AG20443 (cell line): ENCODE data around the gene GSN.

Source experiments
- DNase-seq: peaks from one replicate; pipeline ENCODE4 v3.0.0; 2012; ENCODE audit warnings: low spot score, mixed read lengths

Gene GSN

DNA sequence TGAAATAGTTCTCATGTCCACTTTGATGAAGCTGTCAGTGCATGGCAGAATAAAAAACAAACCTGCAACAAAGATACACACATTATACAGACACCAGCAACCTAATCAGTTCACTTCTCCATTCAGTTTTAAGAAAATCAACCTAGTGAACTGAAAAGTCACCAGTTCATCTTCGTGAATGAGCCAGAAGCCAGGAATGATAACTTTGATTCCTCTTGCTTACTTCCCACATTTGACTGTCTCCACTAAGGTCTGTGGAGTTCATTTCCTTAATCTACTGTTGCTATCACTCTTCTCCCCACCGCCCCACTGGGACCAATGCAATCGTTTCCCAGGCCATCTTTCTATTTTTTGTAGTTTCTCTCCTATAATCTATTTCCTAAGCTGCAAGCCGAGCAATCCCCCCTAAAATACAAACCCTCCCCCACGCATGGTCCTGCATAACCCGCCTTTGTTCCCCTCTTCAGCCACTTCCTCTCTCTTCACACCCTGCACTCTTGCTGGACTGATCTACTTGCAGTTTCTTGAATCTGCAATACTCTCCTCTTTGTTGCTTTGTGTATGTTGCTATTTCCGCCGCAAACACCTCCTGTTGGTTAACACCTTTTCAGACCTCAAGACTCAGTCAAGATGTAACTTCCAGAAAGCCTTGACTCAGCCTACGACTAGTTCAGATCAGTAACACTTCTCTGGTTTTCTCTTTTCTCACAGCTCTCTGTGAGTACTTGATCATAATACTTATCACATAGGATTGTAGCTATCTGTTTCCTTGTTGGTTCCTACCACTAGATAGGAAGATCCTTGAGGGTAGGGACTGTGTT is 85.5 kb downstream of the GSN start:
- no peak for DNase-seq

GRCh38 chr9:121354141-121354540 is 86.2 kb downstream of the GSN start:
- DNase-seq: no peak

DNA sequence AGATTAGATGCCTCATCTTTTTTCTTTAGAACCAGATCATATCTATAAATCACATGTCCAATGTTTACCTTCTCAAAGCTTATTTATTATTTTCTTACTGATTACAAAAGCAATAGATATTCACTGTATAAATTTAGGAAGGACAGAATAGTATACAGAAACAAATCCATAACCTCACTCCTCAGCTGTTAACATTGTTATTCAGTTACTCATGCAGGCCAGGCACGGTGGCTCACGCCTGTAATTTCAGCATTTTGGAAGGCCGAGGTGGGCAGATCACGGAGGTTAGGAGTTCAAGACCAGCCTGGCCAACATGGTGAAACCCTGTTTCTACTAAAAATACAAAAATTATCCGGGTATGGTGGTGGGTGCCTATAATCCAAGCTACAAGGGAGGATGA is 86.8 kb downstream of the GSN start:
- DNase-seq: no peak

DNA sequence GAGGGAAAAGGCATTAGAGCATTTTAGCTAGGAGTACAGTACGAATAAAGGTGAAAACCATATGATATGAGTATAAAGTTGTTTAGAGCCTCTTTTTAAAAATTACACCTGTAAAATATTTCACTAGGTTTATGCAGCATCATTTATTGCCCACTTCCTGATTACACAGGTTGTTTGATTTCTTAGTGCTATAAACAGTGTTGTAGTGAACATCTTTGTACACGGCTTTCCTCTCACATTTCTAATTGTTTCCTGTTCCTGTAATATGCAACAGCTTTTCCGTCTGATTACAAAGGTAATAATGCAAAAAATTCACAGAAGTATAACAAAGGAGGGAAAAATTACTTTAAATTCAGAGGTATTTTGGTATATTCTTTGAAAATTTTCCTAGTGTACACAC is 89.0 kb downstream of the GSN start:
- DNase-seq: no peak

DNA sequence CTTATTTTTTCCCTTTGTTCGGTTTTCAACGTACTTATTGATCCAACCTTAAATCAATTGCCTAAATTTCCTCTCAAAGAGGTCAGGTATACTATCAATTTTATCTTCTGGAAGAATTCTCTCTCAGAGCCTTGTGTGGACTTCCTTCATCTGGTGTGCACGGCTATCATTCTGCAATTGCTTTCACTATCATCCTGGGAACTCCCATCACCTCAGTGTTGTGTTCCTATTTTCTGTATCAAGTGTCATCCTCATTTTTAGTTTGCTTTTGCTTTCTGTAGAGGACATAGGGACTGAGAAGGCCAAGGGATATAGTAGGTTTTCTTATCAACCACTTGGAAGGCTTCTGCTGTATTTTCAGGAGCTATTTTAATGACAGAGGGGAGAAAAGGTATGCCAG is 90.8 kb downstream of the GSN start:
- DNase-seq: no peak

- no peak for DNase-seq
These were observed 91.7 kb downstream of the GSN start for GRCh38 chr9:121359351-121360294.

DNA sequence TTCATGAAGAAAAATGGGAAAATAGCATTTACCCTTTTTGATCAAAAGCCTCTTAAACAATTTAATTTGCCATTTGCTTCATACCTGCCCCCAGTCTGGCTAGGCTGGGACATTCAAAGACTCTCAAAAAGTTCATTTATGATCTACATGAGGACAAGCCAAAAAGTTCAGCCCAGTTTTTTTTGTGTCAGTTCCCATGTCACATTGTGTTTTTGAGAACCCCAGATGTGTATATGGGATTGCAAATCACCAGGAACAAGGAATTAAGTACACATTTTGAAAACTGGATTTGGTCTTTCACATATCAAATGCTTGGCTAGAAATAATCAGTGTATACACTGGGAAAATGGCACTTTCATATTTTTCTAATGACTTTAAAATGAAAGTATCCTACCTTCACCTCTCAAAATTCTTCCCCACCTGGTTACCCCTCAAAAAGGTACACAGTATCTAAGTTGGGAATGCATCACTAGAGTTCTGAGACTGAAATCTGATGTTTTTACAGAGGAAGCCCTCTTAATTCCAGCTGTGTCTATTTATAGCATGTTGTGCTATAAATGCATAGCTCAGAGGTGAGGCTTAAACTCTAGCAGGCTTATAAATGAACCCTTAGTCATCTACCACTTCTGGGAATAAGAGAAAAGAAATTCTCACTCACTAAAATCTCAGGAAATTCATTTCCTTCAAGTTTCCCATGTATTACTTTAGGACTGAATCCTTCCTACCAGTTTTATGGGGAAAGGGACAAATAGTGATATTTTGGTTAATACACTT is 92.8 kb downstream of the GSN start:
- DNase-seq: peak; percentile 45

- peak; percentile 59 for DNase-seq
These were observed 95.1 kb downstream of the GSN start for GRCh38 chr9:121362813-121363621.

DNA sequence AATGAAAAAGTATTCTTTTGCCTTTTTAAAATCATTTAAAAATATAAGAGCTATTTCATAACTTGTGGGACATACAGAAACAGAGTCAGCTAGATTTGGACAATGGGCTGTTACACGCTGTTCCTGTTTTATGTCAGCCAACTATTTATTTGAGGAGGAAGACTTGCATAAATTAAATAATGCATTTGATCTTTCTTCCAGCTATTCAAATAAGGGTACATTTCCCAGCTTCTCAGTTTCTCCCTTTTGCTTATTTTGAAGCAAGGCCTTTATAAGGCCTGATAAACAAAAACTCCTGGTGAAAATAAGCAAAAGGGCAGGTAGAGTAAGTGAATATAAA is 95.6 kb downstream of the GSN start:
- DNase-seq: no peak

DNA sequence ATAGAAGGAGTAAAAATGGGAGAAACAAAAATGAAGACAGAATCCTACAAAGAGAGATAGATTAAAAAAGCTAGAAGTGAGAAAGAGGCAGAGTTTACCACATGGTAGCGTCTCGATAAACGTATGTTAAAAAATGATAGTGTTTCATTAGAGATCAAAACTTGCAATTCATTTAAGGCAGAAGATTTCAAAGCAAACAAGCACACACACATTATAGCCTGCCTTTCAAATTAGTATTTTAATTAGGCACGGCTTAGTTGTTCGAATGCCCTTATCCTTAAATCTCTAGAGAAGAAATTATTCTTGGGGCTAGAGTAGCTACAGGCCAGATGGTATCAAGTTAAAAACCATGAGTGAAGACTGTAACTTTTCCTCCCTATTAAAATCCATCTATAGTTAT is 96.1 kb downstream of the GSN start:
- DNase-seq: no peak

DNA sequence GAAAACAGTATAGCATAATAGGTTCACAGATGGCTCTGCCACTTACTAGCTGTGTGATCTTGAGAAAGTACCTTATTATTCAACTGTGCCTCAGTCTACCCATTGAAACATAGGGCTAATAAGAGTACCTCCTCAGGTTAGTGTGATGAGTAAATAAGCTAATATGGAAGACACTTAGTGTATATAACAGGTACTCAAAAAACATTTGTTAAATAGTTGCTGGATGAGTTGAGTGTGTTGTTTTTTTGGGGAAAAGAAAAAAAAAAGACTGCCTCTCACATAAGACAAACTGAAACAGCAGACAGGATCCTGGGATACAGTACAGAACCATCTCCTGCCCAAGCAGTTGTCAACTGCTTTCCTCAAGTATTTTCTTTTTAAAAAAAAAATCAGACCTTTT is 96.9 kb downstream of the GSN start:
- DNase-seq: no peak

GRCh38 chr9:121365564-121365963 is 97.6 kb downstream of the GSN start:
- no peak for DNase-seq

GRCh38 chr9:121366611-121367192 is 98.7 kb downstream of the GSN start:
- DNase-seq: no peak

DNA sequence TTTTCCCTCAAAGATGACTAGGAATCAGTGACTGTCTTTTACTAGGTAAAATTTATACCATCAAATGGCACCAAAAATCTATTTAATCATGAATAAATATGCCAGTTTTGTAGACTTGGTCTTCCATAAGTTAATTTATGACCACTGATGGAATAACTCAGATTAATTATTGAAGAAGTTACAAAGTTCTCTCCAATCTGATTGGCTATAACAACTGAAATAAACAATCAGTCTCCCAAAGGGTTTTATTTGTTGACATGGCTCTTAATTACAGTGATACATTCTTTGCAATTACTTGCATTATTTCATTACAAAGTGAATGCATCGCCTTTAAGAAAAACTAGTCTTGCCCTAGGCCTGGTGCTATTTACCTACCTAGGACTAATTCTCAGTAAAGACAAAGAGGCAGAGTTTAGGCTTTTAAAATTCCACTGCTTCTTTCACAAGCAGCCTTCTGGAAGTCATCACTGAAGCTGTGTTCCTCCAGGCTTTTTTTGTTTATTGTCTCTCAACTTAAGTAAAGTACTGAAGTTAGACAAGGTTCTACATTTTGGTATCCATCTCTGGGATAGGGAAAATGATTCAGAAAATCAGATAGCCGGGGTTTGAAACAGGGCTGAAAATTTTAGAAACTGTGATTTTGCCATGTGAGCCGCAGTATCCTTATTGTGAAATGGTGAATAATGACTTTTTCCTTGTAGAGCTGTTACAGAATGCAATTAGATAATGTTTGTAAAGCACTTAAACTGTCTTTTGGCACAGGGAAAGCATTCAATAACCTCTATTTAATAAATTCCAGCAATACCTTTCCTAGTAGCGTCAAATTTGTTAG is 99.6 kb downstream of the GSN start:
- no peak for DNase-seq

GRCh38 chr9:121368138-121368522 is 100.2 kb downstream of the GSN start:
- no peak for DNase-seq

GRCh38 chr9:121368745-121369144 is 100.8 kb downstream of the GSN start:
- DNase-seq: no peak

DNA sequence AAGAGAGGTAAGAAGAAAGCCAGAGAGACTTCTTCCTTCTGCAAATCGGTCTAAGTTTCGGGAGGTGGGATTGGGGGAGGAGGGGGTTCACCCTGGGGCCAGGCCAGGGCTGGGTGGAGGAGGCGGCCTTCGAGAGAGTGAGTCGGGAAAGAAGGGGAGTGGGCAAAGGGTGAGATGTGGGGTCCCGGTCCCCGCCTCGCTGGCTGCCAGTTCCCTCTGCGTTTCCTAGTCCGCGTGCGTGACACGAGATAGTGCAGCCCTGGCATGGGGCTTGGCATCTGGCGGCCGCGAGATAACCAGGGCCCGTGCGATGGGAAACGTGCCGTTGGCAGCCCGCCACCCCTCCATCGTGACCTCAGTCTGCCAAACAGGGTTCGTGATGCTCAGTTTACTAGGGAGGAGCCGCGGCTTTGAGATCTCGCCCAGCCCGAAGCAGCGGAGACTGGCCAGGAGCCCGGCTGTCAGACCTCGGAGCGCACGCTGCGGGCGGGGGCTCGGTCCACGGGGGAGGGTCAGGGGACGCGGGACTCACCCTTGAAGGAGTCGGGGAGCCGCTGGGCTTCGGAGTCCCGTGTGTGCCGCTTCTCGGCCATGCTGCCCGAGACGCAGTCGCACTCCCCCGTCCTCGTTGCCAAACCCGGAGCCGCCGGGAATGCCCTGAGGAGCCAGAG is 101.8 kb downstream of the GSN start, which contains the start of gene STOM:
Gene STOM (minus strand): TSS at position 656 of the 671 bp plus-strand sequence. CDS start 63 bp downstream, at position 593.
- DNase-seq: peak; percentile 85

- no peak for DNase-seq
These were observed 103.6 kb downstream of the GSN start for GRCh38 chr9:121371495-121372061.
